Common myeloid progenitor, CD34-positive (primary cell): ENCODE data around the gene TFDP1.
"Not testable (repeated sequence)": the region's sequence is repeated elsewhere in the genome, so short reads cannot be mapped to it uniquely, and the experiment has no call there.

Source experiments
- CTCF ChIA-PET: fragments of 350-600 bp; sonication (Branson Sonifier 250); formaldehyde crosslinking; loops from one replicate; lab custom pipeline; 2021; ENCODE audit warnings: antibody characterized with exemption; lab: Charles Lee
- POLR2A ChIA-PET: fragments of 350-600 bp; sonication (Branson Sonifier 250); formaldehyde crosslinking; loops from one replicate; lab custom pipeline; 2021; ENCODE audit warnings: antibody characterized with exemption; lab: Charles Lee
- DNase-seq, 3 donors: peaks; one replicate each; pipeline versions ENCODE4 v3.0.0 to v3.0.0-alpha.2; 2013
- H3K27ac ChIP-seq, 2 experiments: 1 replicate in 1 of 2; 2 replicates in 1 of 2; pipeline ENCODE4 v1.7.0; 2013; ENCODE audit warnings: inconsistent platforms in 2 of 2, low read length in 2 of 2, mild to moderate bottlenecking in 2 of 2, low read depth in 1 of 2, moderate library complexity in 1 of 2; ENCODE audit not compliant: severe bottlenecking in 2 of 2, insufficient read depth in 1 of 2, poor library complexity in 1 of 2
- H3K27me3 ChIP-seq, 5 experiments: replicated peaks in 2 of 5; 1 replicate in 3 of 5; 2 replicates in 2 of 5; pipeline versions ENCODE4 v1.6.1 to v1.7.0; 2013; ENCODE audit warnings: low read length in 4 of 5, mild to moderate bottlenecking in 2 of 5, moderate library complexity in 2 of 5, inconsistent platforms in 1 of 5; ENCODE audit not compliant: insufficient read depth in 5 of 5, control insufficient read depth in 4 of 5
- H3K36me3 ChIP-seq, 4 experiments: 1 replicate in 2 of 4; 2 replicates in 2 of 4; pipeline versions ENCODE4 v1.6.1 to v1.7.0; 2013; ENCODE audit warnings: low read length in 3 of 4, control low read depth in 1 of 4, mild to moderate bottlenecking in 1 of 4; ENCODE audit not compliant: control insufficient read depth in 4 of 4, insufficient read depth in 4 of 4
- H3K4me1 ChIP-seq, 4 experiments: 1 replicate in 3 of 4; 2 replicates in 1 of 4; pipeline versions ENCODE4 v1.6.1 to v1.7.1; 2013; ENCODE audit warnings: low read length in 3 of 4, mild to moderate bottlenecking in 3 of 4, control low read depth in 1 of 4, inconsistent platforms in 1 of 4, moderate library complexity in 1 of 4; ENCODE audit not compliant: control insufficient read depth in 4 of 4, insufficient read depth in 4 of 4; ENCODE audit errors: control extremely low read depth in 1 of 4
- H3K4me3 ChIP-seq, 7 experiments: 1 replicate in 4 of 7; 2 replicates in 3 of 7; pipeline versions ENCODE4 v1.5.1 to v1.7.0; 2013; ENCODE audit warnings: mild to moderate bottlenecking in 7 of 7, low read length in 6 of 7, moderate library complexity in 6 of 7, inconsistent platforms in 2 of 7, low read depth in 2 of 7, control low read depth in 1 of 7; ENCODE audit not compliant: insufficient read depth in 4 of 7, control insufficient read depth in 1 of 7; ENCODE audit errors: extremely low read depth in 1 of 7
- H3K9me3 ChIP-seq, 5 experiments: 1 replicate in 4 of 5; 2 replicates in 1 of 5; pipeline versions ENCODE4 v1.6.1 to v1.7.1; 2013; ENCODE audit warnings: low read length in 4 of 5, mild to moderate bottlenecking in 2 of 5, inconsistent platforms in 1 of 5, low read depth in 1 of 5, moderate library complexity in 1 of 5; ENCODE audit not compliant: control insufficient read depth in 4 of 5, insufficient read depth in 2 of 5; ENCODE audit errors: control extremely low read depth in 1 of 5
- WGBS: methylation state at CpG from one replicate; pipeline ENCODE4 v1.1.5; 2013; ENCODE audit not compliant: insufficient coverage; 5-methylcytosine and 5-hydroxymethylcytosine counted together

The TFDP1 gene

GRCh38 chr13:113589961-113590339 is 5.4 kb downstream of the TFDP1 start:
- Histone ChIP-seq H3K9me3 (no peaks in the 10 kb centered on the region), H3K4me1 (peaks cover 3 to 21% (median 18%) of the 10 kb centered on the region in 4 experiments), H3K27ac (no peak overlapping the region), H3K27me3 (no peaks in the 10 kb centered on the region), H3K36me3 (peaks cover 0 to 56% (median 21%) of the 10 kb centered on the region in 4 experiments), H3K4me3 (no peak overlapping the region)
- CTCF ChIA-PET: no interaction called here
- no peak for DNase-seq
- POLR2A ChIA-PET: no interaction called here
- 98% methylated on average over 12 of the region's 14 CpGs for WGBS

DNA sequence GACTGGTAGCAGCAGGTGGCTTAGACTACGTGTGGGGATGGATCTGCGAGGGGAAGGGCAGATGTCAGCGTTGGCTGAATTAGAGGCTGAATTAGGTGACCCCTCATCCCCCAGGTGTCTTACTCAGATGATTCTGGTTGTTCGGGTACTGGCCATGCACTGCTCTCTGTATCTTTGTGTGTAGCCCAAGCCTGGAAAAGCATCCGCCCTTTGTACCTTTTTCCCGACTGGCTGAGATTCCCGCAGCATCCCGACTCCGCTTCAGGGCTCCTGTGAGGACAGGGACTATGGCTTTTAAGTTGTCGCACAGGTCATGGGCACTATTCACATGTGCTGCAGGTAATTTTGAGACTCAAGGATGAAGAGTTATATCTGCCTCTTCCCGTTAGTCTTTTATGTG is 7.2 kb downstream of the TFDP1 start:
- 96% methylated on average over 11 of the region's 11 CpGs for WGBS
- no peak for DNase-seq
- CTCF ChIA-PET: no interaction called here
- POLR2A ChIA-PET: no interaction called here
- peaks cover 0 to 5% (median 4%) of the 10 kb centered on the region in 4 experiments for H3K4me1 ChIP-seq
- H3K4me3 ChIP-seq: no peak overlapping the region
- no peaks in the 10 kb centered on the region for H3K27me3 ChIP-seq
- H3K27ac ChIP-seq: no peak overlapping the region
- peaks cover 0 to 65% (median 34%) of the 10 kb centered on the region in 4 experiments for H3K36me3 ChIP-seq
- H3K9me3 ChIP-seq: no peaks in the 10 kb centered on the region

GRCh38 chr13:113592571-113592970 is 8.0 kb downstream of the TFDP1 start:
- no peak overlapping the region for H3K4me3 ChIP-seq
- no peaks in the 10 kb centered on the region for H3K27me3 ChIP-seq
- 97% methylated on average over 5 of the region's 5 CpGs for WGBS
- no peak for DNase-seq
- H3K9me3 ChIP-seq: peaks cover 0 to under 1% (median 0%) of the 10 kb centered on the region in 5 experiments
- POLR2A ChIA-PET: no interaction called here
- H3K4me1 ChIP-seq: no peaks in the 10 kb centered on the region
- no peak overlapping the region for H3K27ac ChIP-seq
- peaks cover 2 to 70% (median 35%) of the 10 kb centered on the region in 4 experiments for H3K36me3 ChIP-seq
- CTCF ChIA-PET: no interaction called here

DNA sequence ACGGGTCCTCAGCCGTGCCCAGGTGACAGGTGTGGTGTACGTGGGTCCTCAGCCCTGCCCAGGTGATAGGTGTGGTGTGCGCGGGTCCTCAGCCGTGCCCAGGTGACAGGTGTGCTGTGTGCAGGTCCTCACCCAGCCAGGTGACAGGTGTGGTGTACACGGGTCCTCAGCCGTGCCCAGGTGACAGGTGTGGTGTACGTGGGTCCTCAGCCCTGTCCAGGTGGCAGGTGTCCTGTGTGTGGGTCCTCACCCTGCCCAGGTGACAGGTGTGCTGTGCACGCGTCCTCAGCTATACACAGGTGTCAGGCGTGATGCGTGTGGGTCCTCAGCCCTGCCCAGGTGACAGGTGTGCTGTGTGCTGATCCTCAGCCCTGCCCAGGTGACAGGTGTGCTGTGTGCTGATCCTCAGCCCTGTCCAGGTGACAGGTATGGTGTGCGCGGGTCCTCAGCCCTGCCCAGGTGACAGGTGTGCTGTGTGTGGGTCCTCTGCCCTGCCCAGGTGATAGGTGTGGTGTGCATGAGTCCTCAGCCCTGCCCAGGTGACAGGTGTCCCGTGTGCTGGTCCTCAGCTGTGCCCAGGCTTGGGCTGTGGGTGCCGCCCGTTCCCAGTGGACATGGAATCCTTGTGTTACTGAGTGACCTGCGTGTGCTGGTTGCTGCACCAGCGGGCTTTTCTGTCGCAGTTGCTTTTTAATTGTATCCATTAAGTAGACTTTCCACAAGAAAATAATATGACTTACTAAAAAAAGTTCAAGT is 9.7 kb downstream of the TFDP1 start:
- peaks cover 4 to 73% (median 46%) of the 10 kb centered on the region in 4 experiments for H3K36me3 ChIP-seq
- H3K27me3 ChIP-seq, CTCF ChIA-PET, H3K4me3 ChIP-seq, H3K27ac ChIP-seq, POLR2A ChIA-PET, H3K4me1 ChIP-seq, DNase-seq, H3K9me3 ChIP-seq: not testable (repeated sequence)
- WGBS: 100% methylated on average over 13 of the region's 21 CpGs

DNA sequence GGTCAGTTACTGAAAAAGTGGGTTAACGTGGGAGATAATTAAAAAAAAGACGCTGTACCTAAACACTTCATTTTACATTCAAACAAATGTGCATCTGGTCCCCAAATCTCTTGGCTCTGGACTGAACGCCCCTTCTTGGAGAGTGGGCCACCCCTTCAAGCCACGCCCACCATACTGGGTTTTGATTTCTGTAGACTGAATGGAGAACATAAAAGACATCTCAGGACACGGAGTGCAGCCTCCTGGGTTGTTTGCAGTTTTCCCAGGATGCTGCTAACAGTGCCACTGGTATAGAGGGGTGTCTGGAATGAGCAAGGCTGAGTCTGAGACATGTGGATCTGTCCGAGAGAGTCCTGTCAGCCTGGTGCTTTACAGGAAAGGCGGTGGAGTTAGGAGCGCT is 10.6 kb downstream of the TFDP1 start:
- no peaks in the 10 kb centered on the region for H3K4me1 ChIP-seq
- no peak for DNase-seq
- peaks cover 0 to 14% (median 11%) of the 10 kb centered on the region in 5 experiments for H3K9me3 ChIP-seq
- H3K27ac ChIP-seq: no peak overlapping the region
- CTCF ChIA-PET: no interaction called here
- H3K36me3 ChIP-seq: peaks cover 4 to 72% (median 48%) of the 10 kb centered on the region in 4 experiments
- H3K27me3 ChIP-seq: no peaks in the 10 kb centered on the region
- H3K4me3 ChIP-seq: no peak overlapping the region
- POLR2A ChIA-PET: no interaction called here
- 94% methylated on average over 6 of the region's 8 CpGs for WGBS

DNA sequence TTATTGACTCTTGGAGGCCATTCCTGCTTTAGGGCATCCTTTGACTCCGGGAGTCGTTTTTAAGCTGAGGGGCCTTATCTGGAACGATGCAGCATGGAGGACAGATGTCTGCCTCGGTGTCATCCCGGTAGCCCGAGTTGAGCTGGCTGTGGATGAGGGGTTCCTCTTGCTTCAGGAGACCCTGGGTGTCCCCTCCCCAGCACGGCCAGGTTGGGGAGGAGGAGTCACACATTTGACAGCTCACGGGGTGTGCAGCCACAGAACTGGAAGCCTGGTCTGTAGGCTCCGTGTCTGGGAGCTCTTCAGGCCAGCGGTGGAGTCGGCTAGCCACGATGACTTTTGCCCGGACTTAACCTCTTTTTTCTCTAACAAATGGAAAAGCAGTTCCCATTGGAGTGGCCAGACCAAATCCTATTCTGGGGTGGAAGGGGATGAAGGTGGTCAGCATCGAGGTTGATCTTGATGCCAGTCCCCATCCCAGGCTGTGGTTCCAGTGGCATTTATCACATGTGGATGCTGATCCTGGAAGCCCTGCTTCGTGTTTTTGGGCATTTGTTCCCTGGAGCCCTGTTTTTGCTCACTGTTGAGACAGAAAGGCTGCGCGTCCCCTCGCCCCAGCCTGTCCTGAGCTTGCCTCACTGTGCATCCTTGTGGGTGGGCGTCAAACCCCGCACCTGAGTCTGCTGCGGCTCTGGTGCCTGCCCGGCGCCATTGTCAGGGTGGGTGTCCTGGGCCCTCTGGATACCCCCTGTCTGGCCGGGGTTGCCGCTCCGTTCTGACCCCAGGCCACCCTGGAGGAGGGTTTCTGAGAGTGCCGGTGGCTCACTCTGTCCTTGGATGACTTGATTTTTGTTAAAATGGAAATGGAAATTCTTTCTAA is 12.0 kb downstream of the TFDP1 start:
- no peak overlapping the region for H3K4me3 ChIP-seq
- 98% methylated on average over 25 of the region's 27 CpGs for WGBS
- peaks cover 0 to 15% (median 13%) of the 10 kb centered on the region in 5 experiments for H3K9me3 ChIP-seq
- ChIA-PET CTCF (no interaction called here), POLR2A (no interaction called here)
- H3K27me3 ChIP-seq: no peaks in the 10 kb centered on the region
- H3K36me3 ChIP-seq: peaks cover 4 to 81% (median 58%) of the 10 kb centered on the region in 4 experiments
- no peaks in the 10 kb centered on the region for H3K4me1 ChIP-seq
- no peak overlapping the region for H3K27ac ChIP-seq
- no peak for DNase-seq
